Neural progenitor cell (in vitro differentiated cells): Measurements from ENCODE around the gene SLC17A4. TPM values are rescaled to one million over a fixed set of nuclear protein-coding genes. Genes with fewer than 3 reads are reported as not detected.

Experiments used
- DNase-seq: peaks from one replicate; pipeline ENCODE4 v3.0.0-alpha.2; 2016; ENCODE audit warnings: low spot score
- H2AFZ ChIP-seq: fragments of 200-600 bp; sonication (generic); replicated peaks from 2 replicates; pipeline ENCODE4 v1.6.1; 2016; ENCODE audit warnings: antibody characterized with exemption
- H3F3A ChIP-seq: fragments of 200-600 bp; sonication (generic); 2 replicates; pipeline ENCODE4 v1.6.1; 2016; ENCODE audit warnings: antibody characterized with exemption, low read depth
- H3K27ac ChIP-seq: fragments of 200-600 bp; sonication (generic); 2 replicates; pipeline ENCODE4 v1.5.1; 2016; ENCODE audit warnings: mild to moderate bottlenecking
- H3K27me3 ChIP-seq: fragments of 200-600 bp; sonication (generic); 2 replicates; pipeline ENCODE4 v1.6.1; 2016; ENCODE audit warnings: mild to moderate bottlenecking, moderate library complexity
- H3K36me3 ChIP-seq: fragments of 200-600 bp; sonication (generic); 2 replicates; pipeline ENCODE4 v1.5.1; 2016
- H3K4me1 ChIP-seq: fragments of 200-600 bp; sonication (generic); 2 replicates; pipeline ENCODE4 v1.6.1; 2016; ENCODE audit warnings: mixed run types
- H3K4me2 ChIP-seq: fragments of 200-600 bp; sonication (generic); 2 replicates; pipeline ENCODE4 v1.6.1; 2016
- H3K4me3 ChIP-seq: fragments of 200-600 bp; sonication (generic); 2 replicates; pipeline ENCODE4 v1.5.1; 2016
- H3K79me2 ChIP-seq: fragments of 200-600 bp; sonication (generic); 2 replicates; pipeline ENCODE4 v1.6.1; 2016; ENCODE audit warnings: low read depth
- H3K9ac ChIP-seq: fragments of 200-600 bp; sonication (generic); 2 replicates; pipeline ENCODE4 v1.6.1; 2016
- H3K9me3 ChIP-seq: fragments of 200-600 bp; sonication (generic); 2 replicates; pipeline ENCODE4 v1.5.1; 2016; ENCODE audit warnings: low read depth
- H4K20me1 ChIP-seq: fragments of 200-600 bp; sonication (generic); 2 replicates; pipeline ENCODE4 v1.6.1; 2016; ENCODE audit warnings: low read depth
- H3K27ac Mint-ChIP-seq: 3 replicates; pipeline ENCODE4 v1.8.0; 2021; ENCODE audit warnings: mixed read lengths
- H3K27me3 Mint-ChIP-seq: 2 replicates; pipeline ENCODE4 v1.8.0; 2022; ENCODE audit warnings: low read depth, mild to moderate bottlenecking, inconsistent platforms, moderate library complexity, mixed read lengths; ENCODE audit not compliant: insufficient read depth
- H3K36me3 Mint-ChIP-seq: 3 replicates; pipeline ENCODE4 v1.8.0; 2021; ENCODE audit warnings: mixed read lengths
- H3K4me1 Mint-ChIP-seq: 3 replicates; pipeline ENCODE4 v1.8.0; 2021; ENCODE audit warnings: mixed read lengths
- H3K4me3 Mint-ChIP-seq: 3 replicates; pipeline ENCODE4 v1.8.0; 2021; ENCODE audit warnings: mild to moderate bottlenecking, moderate library complexity, mixed read lengths
- H3K9me3 Mint-ChIP-seq: 3 replicates; pipeline ENCODE4 v1.8.0; 2020; ENCODE audit warnings: mixed read lengths
- CTCF ChIP-seq: fragments of 200-600 bp; sonication (generic); IDR thresholded peaks from 2 replicates; pipeline ENCODE4 v1.5.1; 2017; ENCODE audit warnings: antibody characterized with exemption, mild to moderate bottlenecking
- EZH2 ChIP-seq: fragments of 200-600 bp; sonication (generic); IDR thresholded peaks from 2 replicates; pipeline ENCODE4 v1.6.1; 2017; ENCODE audit warnings: antibody characterized with exemption, mild to moderate bottlenecking, moderate library complexity
- EZH2phosphoT487 ChIP-seq: fragments of 200-600 bp; sonication (generic); IDR thresholded peaks from 2 replicates; pipeline ENCODE4 v1.6.1; 2017; ENCODE audit warnings: antibody characterized with exemption
- total RNA-seq: library from RNA; depleted of rRNA; stranded (reverse); fragments of >200 nt; gene quantifications from 2 replicates; pipeline ENCODE4 v1.2.3, GENCODE V29; 2015; ENCODE audit warnings: low replicate concordance

SLC17A4 gene
- total RNA-seq, 1 donor from 2014 or later = not detected

GRCh38 chr6:25829375-25829774 lies 74.8 kb downstream of the SLC17A4 start:
- H3K36me3 Mint-ChIP-seq = no peaks in the 10 kb centered on the region
- H3K4me1 Mint-ChIP-seq = peaks cover 2% of the 10 kb centered on the region
- Histone ChIP-seq H3F3A (no peaks in the 10 kb centered on the region), H3K27me3 (no peaks in the 10 kb centered on the region), H3K79me2 (no peaks in the 10 kb centered on the region), H3K9me3 (no peaks in the 10 kb centered on the region), H4K20me1 (no peaks in the 10 kb centered on the region), H3K36me3 (no peaks in the 10 kb centered on the region), H2AFZ (no peak overlapping the region), H3K4me1 (no peaks in the 10 kb centered on the region), H3K9ac (no peak overlapping the region), H3K4me3 (no peak overlapping the region), H3K4me2 (no peak overlapping the region), H3K27ac (no peak overlapping the region)
- TF ChIP-seq CTCF (no peak), EZH2 (no peak), EZH2phosphoT487 (no peak)
- H3K27ac Mint-ChIP-seq = no peak overlapping the region
- no peaks in the 10 kb centered on the region for H3K27me3 Mint-ChIP-seq
- DNase-seq = no peak
- H3K9me3 Mint-ChIP-seq = no peaks in the 10 kb centered on the region
- H3K4me3 Mint-ChIP-seq = no peak overlapping the region

DNA sequence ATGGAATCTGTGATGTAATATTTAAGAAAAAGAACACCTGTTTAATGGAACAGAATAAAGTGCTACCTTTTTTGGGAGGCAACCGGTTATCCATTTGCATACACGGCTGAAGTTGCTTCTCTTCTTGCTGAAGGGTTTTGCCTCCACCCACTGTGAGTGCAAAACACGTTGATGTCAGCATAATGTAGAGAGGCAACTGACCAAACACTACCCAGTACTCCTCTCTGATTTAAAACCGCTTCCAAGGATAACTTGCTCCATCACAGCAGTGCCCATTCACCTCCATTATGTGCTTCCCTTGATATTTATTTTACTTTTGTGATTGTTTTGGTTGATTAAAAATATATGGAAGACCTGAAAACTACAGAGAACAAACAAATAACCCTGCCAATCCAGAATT lies 75.9 kb downstream of the SLC17A4 start:
- H3K9me3 Mint-ChIP-seq = no peaks in the 10 kb centered on the region
- Histone ChIP-seq H3K79me2 (no peaks in the 10 kb centered on the region), H3K4me1 (no peaks in the 10 kb centered on the region), H3K36me3 (no peaks in the 10 kb centered on the region), H3K4me3 (no peak overlapping the region), H4K20me1 (no peaks in the 10 kb centered on the region), H2AFZ (no peak overlapping the region), H3K9me3 (no peaks in the 10 kb centered on the region), H3K27ac (no peak overlapping the region), H3K27me3 (no peaks in the 10 kb centered on the region), H3K9ac (no peak overlapping the region), H3F3A (no peaks in the 10 kb centered on the region), H3K4me2 (no peak overlapping the region)
- DNase-seq = no peak
- H3K4me1 Mint-ChIP-seq = peaks cover 2% of the 10 kb centered on the region
- no peaks in the 10 kb centered on the region for H3K36me3 Mint-ChIP-seq
- H3K4me3 Mint-ChIP-seq = no peak overlapping the region
- no peaks in the 10 kb centered on the region for H3K27me3 Mint-ChIP-seq
- H3K27ac Mint-ChIP-seq = no peak overlapping the region
- TF ChIP-seq CTCF = no peak
- TF ChIP-seq EZH2phosphoT487 = no peak
- TF ChIP-seq EZH2 = no peak

Other genes starting within 250 kb of the SLC17A4 start
- not detected in 2 replicates for gene SCGN, start 102.5 kb upstream of the SLC17A4 start, total RNA-seq
- gene SLC17A1, start 77.3 kb downstream of the SLC17A4 start, total RNA-seq = not detected in 2 replicates
- gene SLC17A3, start 119.5 kb downstream of the SLC17A4 start, total RNA-seq = not detected in 2 replicates
- not detected in 2 replicates for gene SLC17A2, start 175.9 kb downstream of the SLC17A4 start, total RNA-seq
- gene TRIM38, start 208.1 kb downstream of the SLC17A4 start, total RNA-seq = 0.25 and 0.30 TPM in 2 replicates